ENCODE measurements around the gene PIK3C2B. TPM values are rescaled to one million over a fixed set of nuclear protein-coding genes. Genes with fewer than 3 reads are reported as not detected.

PIK3C2B gene
- total RNA-seq, 1 donor: 7.3 TPM

DNA sequence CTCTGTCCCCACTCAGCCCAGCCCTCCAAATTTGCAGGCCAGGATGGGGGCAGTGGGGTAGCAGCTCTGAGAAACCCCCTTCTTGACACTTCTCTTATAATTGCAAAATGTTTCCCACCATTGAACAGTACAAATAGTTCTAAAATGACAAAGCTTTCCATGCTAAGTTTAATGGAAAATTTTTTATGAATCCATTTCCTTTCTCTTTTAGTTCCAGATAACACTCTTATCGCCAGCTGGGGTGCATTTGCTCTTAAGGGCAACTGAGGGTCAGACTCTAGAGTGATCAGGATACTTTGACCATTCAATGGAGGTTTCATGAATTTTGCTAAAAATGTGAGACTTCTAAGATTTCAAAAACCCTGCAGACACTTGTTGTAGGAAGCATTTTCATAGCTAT is 29.9 kb downstream of the PIK3C2B start:
- TF ChIP-seq, protein P1, sequence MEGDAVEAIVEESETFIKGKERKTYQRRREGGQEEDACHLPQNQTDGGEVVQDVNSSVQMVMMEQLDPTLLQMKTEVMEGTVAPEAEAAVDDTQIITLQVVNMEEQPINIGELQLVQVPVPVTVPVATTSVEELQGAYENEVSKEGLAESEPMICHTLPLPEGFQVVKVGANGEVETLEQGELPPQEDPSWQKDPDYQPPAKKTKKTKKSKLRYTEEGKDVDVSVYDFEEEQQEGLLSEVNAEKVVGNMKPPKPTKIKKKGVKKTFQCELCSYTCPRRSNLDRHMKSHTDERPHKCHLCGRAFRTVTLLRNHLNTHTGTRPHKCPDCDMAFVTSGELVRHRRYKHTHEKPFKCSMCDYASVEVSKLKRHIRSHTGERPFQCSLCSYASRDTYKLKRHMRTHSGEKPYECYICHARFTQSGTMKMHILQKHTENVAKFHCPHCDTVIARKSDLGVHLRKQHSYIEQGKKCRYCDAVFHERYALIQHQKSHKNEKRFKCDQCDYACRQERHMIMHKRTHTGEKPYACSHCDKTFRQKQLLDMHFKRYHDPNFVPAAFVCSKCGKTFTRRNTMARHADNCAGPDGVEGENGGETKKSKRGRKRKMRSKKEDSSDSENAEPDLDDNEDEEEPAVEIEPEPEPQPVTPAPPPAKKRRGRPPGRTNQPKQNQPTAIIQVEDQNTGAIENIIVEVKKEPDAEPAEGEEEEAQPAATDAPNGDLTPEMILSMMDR (IDR thresholded peaks at IDR 0.05; ENCODE audit: insufficient read depth, low read depth, low read length): no peak
- H3K4me3 ChIP-seq (ENCODE audit: low read depth, low read length): no peak overlapping the region
- DNase-seq (ENCODE audit: low read depth): peak; percentile 56

DNA sequence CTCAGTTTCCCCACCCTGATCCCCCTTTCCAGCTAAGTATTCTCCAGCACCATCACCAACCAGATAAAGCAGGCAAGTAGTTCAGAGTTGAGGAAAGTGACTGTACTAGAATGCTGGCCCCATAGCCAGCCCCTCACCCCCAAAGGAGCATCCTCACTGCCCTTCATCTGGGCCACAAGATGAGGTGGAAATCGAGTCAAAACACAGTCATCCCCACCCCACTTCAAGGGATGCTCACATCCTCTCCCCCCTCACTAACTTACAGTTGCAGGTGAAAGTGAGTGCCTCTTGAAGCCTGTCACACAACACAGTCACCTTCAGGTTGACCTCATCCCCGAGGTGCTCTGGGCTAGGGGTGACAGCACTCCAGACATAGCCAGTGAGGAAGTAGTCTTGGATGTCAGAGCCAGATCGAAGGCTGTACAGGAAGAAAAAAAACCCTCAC is 30.4 kb downstream of the PIK3C2B start:
- DNase-seq (ENCODE audit: low read depth): no peak
- no peak overlapping the region for H3K4me3 ChIP-seq (ENCODE audit: low read depth, low read length)
- TF ChIP-seq, protein P1 (IDR thresholded peaks at IDR 0.05; ENCODE audit: insufficient read depth, low read depth, low read length): no peak

DNA sequence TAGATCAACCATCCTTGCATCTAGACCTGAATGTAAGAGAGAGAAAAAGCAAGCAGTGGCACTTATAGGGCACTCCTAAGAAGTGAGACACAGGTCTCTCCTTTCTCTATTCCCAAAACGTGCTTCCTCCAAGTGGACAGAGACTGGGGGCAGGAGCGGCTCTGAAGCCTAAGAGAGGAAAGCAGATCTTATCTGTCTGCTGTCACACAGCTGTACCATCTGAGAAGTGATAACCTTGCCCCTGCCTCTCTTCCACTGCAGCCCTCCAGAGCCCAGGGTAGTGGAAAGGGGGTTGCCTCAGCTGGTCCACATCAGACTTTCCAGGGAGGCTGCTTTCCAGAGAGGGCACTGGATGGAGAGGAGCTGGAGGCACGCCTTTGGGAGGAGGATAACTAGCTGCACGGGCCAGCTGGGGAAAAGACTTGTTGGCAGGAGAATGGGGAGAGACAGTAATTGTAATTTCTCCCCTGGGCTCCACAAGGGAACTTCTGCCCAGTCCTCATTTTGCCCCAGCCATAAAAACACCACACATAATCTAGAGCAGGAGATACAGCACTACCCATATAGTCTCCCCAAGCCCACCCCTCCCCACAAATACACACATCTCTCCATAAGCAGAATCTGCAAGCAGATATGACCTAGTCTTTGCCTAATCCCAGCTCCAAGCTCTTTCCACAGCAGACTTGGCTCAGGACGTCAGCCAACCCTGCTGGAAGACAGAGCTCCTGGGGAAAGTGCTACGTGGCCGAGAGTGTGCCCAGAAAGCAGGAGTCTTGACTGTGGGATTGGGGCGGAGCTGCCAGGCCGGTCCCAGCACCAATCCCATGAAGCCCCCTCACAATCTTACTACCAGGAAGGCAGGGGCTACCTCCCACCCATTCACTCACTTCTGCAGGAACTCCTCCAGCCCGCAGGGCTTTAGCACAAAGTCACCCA is 31.2 kb downstream of the PIK3C2B start:
- TF ChIP-seq, protein P1 (IDR thresholded peaks at IDR 0.05; ENCODE audit: insufficient read depth, low read depth, low read length): no peak
- DNase-seq (ENCODE audit: low read depth): peak; percentile 64
- H3K4me3 ChIP-seq (ENCODE audit: low read depth, low read length): no peak overlapping the region

DNA sequence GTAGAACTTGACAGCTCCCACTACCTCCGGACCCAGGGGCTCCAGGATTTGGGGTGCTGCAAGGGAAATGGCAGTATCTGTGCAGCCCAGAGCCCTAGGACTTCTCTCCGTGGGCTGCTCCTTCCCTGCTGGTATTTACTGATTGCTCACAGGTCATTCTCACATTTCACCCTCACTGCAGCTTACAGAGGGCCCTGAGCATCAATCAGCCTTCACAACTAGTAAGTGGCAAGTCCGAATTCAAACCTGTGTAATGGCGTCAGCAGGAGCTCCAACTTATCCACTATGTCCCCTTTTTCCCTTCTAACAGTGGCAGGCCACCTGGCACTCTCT is 32.4 kb downstream of the PIK3C2B start:
- DNase-seq (ENCODE audit: low read depth): no peak
- no peak overlapping the region for H3K4me3 ChIP-seq (ENCODE audit: low read depth, low read length)
- TF ChIP-seq, protein P1 (IDR thresholded peaks at IDR 0.05; ENCODE audit: insufficient read depth, low read depth, low read length): no peak

DNA sequence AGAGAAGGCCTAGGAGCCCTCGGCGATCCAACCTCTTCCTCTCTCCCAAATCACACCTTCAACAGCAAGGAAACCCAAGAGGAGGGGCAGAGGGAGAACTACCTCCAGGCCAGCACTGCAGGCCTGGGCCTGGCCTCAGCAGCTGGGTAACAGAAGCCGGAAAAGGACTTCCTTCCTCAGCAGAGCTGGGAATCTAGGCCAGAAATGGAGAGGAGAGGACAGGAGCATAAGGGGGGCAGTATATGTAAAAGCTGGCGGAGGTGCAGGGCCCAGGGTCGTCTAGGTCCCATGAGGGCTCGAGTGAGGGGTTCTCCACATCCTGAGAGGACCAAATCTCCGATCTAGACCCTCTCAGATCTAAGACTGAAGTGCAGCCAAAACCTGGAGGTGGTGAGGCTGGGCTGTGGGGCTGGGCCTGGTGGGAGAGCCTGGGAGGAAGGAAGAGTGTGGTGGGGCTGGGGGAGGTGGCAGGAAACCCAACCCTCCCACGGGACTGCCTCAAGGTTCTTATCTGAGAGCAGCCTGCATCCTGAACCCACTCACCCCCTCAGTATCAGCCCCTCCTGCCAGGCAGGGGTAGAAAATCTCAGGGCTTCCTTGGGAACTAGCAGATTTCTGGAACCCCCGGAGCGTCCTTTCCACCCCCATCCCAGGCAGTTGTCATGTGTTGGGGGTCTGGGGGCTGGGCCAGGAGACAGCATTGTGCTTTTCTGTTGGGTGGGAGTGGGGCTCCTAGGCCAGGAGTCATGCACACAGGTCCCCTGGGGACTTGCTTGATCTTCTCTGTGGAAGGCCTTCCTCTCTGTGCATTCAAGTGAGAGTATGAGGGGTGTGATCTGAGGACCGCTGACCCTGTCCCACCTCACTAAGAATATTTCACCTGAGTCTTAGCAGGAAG is 33.0 kb downstream of the PIK3C2B start:
- DNase-seq (ENCODE audit: low read depth): no peak
- TF ChIP-seq, protein P1 (IDR thresholded peaks at IDR 0.05; ENCODE audit: insufficient read depth, low read depth, low read length): no peak

DNA sequence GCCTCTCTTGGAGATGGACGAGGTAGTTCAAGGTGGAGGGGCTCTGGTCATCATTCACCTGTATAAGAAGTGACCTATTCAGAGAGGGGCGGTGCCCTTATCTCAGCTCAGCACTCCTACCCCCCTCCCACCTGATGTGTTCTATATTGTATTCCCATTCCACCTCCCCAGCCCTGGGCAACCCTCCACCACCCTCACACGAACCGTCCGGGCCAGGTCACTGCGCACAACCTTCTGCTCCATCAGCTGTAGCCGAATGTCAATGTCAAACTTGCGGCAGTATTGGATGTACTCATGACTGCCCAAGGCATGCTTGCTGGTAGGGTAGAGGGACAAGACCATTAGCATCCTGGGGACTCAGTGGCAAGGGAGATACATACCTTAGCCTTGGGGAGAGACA is 34.3 kb downstream of the PIK3C2B start:
- H3K4me3 ChIP-seq (ENCODE audit: low read depth, low read length): no peak overlapping the region
- no peak for DNase-seq (ENCODE audit: low read depth)
- TF ChIP-seq, protein P1 (IDR thresholded peaks at IDR 0.05; ENCODE audit: insufficient read depth, low read depth, low read length): no peak

More for the DNA sequence above, 33.0 kb downstream of the PIK3C2B start:
- no peak overlapping the region for H3K4me3 ChIP-seq (ENCODE audit: low read depth, low read length)
